ENCODE results near the gene RNF214.

The RNF214 gene

DNA sequence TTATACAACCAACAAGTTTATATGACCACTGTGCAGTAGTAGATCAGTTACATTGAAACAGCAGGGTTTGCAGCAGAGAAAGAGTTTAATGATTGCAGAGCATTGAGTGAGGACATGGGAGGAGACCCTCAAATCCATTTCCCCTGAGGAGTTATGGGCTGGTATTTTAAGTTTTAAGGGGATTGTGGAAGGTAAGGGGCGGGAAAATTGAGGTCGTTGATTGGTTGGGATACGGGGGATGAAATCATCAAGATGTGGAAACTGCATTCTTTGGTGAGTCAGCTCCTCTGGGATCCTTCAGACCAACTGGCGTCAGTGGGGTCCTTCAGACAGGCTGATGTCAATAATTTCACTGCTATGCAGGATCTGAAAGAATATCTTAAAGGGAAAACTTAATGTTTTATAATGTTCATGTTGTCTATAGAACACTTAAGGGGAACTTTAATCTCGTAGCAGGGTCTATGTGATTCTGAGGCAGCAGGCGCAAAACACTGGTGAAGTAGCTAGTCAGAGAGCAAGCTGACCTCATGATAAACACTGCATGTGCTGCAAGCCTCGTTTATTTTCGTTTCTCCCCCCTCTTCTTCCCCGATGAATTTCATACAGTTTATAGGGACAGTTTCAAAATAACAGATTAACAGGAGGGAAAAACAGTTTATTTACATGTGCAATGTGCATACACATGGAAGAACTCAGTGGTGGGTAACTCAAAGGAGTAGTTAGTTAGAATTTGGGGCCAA, 41.2 kb downstream of the RNF214 start:
- Mint-ChIP-seq H3K4me3 (no peak overlapping the region), H3K4me1 (peaks cover 20% of the 10 kb centered on the region)

DNA sequence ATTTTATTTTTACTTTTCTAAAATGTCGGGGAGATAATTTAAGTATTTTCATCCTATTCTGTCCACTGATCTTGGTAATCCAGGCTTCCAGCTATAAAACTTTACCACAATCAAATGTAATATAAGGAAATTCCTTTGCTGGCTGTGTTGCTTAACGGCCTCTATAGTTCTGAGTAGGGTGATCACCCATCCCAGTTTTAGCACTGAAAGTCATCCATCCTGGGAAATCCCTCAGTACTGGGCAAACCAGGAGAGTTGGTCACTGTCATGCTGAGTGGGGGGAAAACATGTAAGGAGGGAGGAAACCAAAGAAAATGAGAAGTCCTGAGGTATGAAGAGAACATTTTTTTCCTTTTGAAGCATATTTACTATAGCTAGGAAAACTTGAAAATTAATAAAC, 45.9 kb downstream of the RNF214 start:
- no peak for ATAC-seq (replicated peaks; ENCODE audit: extremely low read depth, poor library complexity, severe bottlenecking)
- H3K36me3 Mint-ChIP-seq (ENCODE audit: insufficient read depth): peaks cover 6% of the 10 kb centered on the region
- H3K27me3 Mint-ChIP-seq: no peaks in the 10 kb centered on the region
- no peaks in the 10 kb centered on the region for H3K9me3 Mint-ChIP-seq
- peaks cover 36% of the 10 kb centered on the region for H3K4me1 Mint-ChIP-seq
- no peak overlapping the region for H3K4me3 Mint-ChIP-seq
- DNase-seq (ENCODE audit: low spot score in 2 of 2): no peak
- H3K27ac Mint-ChIP-seq (ENCODE audit: low read depth): peak overlapping the region; percentile 8

More for the DNA sequence above, 41.2 kb downstream of the RNF214 start:
- DNase-seq (ENCODE audit: low spot score in 2 of 2) (no peak), ATAC-seq (replicated peaks; ENCODE audit: extremely low read depth, poor library complexity, severe bottlenecking) (no peak)
- Mint-ChIP-seq H3K9me3 (no peaks in the 10 kb centered on the region), H3K36me3 (ENCODE audit: insufficient read depth) (no peaks in the 10 kb centered on the region), H3K27ac (ENCODE audit: low read depth) (no peak overlapping the region), H3K27me3 (no peaks in the 10 kb centered on the region)

DNA sequence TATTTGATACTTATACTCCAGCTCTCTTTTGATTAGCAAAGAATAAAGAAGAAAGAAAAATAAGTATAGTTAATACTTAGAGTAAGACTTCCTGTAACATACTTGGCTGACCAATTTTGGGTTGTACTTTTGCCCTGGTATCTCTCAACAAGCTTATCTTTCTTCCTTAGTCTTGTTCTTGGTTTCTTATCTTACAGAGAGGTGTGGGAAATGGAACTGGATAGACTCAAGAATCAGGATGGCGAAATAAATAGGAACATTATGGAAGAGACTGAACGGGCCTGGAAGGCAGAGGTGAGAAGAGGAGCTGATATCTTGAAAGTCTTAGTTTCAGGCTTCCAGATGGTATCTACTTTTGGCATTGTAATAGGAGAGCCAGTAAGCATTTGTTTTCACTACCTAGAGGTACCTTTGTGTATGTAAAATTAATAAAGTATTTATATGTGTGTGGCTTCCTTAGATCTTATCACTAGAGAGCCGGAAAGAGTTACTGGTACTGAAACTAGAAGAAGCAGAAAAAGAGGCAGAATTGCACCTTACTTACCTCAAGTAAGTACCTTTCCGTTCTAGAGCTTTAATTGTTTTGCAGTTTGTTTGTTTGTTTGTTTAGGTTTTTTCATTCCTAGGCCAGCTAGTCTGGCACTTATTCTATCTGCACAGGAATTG, 47.4 kb downstream of the RNF214 start:
- peak overlapping the region; percentile 82 for H3K27ac Mint-ChIP-seq (ENCODE audit: low read depth)
- H3K27me3 Mint-ChIP-seq: no peaks in the 10 kb centered on the region
- H3K4me1 Mint-ChIP-seq: peaks cover 30% of the 10 kb centered on the region
- peaks cover 12% of the 10 kb centered on the region for H3K36me3 Mint-ChIP-seq (ENCODE audit: insufficient read depth)
- ATAC-seq (replicated peaks; ENCODE audit: extremely low read depth, poor library complexity, severe bottlenecking) (peak; percentile 78), DNase-seq (ENCODE audit: low spot score in 2 of 2) (no peak)
- H3K9me3 Mint-ChIP-seq: no peaks in the 10 kb centered on the region
- peak overlapping the region; percentile 60 for H3K4me3 Mint-ChIP-seq

DNA sequence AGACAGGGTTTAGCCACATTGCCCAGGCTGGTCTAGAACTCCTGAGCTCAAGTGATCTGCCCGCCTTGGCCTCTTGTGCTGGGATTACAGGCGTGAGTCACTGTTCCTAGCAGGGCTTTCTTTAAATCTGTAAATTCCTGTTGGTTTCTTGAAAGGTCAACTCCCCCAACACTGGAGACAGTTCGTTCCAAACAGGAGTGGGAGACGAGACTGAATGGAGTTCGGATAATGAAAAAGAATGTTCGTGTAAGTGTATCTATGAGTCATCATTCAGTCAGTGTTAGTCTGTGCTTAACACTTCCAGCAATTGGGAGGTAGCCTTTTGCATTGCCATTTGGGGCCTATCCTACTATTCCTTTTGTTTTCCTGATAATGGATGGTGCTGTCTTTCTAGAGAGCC, 48.7 kb downstream of the RNF214 start:
- Mint-ChIP-seq H3K4me1 (peaks cover 19% of the 10 kb centered on the region), H3K9me3 (no peaks in the 10 kb centered on the region), H3K36me3 (ENCODE audit: insufficient read depth) (peaks cover 18% of the 10 kb centered on the region), H3K27ac (ENCODE audit: low read depth) (no peak overlapping the region), H3K27me3 (no peaks in the 10 kb centered on the region), H3K4me3 (peak overlapping the region; percentile 60)
- no peak for ATAC-seq (replicated peaks; ENCODE audit: extremely low read depth, poor library complexity, severe bottlenecking)
- DNase-seq (ENCODE audit: low spot score in 2 of 2): no peak

DNA sequence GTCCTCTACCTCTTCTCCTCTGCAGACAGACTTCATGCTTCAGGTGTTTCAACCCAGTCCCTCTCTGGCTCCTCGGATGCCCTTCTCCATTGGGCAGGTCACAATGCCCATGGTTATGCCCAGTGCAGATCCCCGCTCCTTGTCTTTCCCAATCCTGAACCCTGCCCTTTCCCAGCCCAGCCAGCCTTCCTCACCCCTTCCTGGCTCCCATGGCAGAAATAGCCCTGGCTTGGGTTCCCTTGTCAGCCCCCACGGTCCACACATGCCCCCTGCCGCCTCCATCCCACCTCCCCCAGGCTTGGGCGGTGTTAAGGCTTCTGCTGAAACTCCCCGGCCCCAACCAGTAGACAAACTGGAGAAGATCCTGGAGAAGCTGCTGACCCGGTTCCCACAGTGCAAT, 49.4 kb downstream of the RNF214 start:
- peaks cover 19% of the 10 kb centered on the region for H3K36me3 Mint-ChIP-seq (ENCODE audit: insufficient read depth)
- no peak for ATAC-seq (replicated peaks; ENCODE audit: extremely low read depth, poor library complexity, severe bottlenecking)
- peak overlapping the region; percentile 66 for H3K27ac Mint-ChIP-seq (ENCODE audit: low read depth)
- H3K4me1 Mint-ChIP-seq: peaks cover 19% of the 10 kb centered on the region
- no peaks in the 10 kb centered on the region for H3K9me3 Mint-ChIP-seq
- DNase-seq (ENCODE audit: low spot score in 2 of 2): no peak
- no peaks in the 10 kb centered on the region for H3K27me3 Mint-ChIP-seq
- peak overlapping the region; percentile 60 for H3K4me3 Mint-ChIP-seq

DNA sequence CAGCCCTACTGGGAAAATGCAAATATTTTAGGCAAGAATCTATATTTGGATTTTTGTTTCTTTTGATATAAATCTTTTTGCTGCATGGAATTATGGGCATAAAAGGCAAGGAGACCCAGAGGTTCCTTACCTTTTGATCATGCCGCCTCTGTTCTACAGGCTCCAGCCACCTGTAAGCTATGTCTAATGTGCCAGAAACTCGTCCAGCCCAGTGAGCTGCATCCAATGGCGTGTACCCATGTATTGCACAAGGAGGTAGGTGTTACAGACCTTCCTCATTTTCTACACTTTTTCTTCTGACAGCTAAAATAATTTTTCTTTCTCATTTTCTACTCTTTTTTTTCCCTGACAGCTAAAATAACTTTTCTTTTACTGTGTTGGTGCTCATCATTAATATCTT, 50.5 kb downstream of the RNF214 start:
- ATAC-seq (replicated peaks; ENCODE audit: extremely low read depth, poor library complexity, severe bottlenecking) (no peak), DNase-seq (ENCODE audit: low spot score in 2 of 2) (no peak)
- H3K4me3 Mint-ChIP-seq: no peak overlapping the region
- H3K27me3 Mint-ChIP-seq: no peaks in the 10 kb centered on the region
- peaks cover 21% of the 10 kb centered on the region for H3K4me1 Mint-ChIP-seq
- no peak overlapping the region for H3K27ac Mint-ChIP-seq (ENCODE audit: low read depth)
- no peaks in the 10 kb centered on the region for H3K9me3 Mint-ChIP-seq
- H3K36me3 Mint-ChIP-seq (ENCODE audit: insufficient read depth): peaks cover 19% of the 10 kb centered on the region

DNA sequence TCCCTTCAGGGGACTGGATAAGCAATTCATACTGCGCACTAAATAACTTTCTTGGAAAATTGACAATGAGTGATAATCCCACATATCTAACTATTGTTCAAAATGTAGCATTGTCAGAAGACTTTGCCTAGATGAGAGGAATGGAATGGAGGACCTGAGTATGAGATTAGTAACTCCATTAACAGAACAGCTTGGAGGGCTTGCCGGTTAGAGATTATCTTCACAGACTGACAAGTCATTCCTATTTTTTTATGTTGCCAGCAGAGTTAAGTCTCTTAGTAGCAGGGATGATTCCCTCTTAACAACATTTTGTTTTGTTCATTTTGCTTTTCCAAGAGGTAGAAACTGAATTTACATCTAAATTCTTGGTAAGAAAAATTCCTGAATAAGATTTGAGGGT, 51.6 kb downstream of the RNF214 start:
- Mint-ChIP-seq H3K9me3 (no peaks in the 10 kb centered on the region), H3K36me3 (ENCODE audit: insufficient read depth) (peaks cover 19% of the 10 kb centered on the region), H3K4me3 (no peak overlapping the region), H3K27me3 (no peaks in the 10 kb centered on the region), H3K27ac (ENCODE audit: low read depth) (no peak overlapping the region), H3K4me1 (peaks cover 32% of the 10 kb centered on the region)
- ATAC-seq (replicated peaks; ENCODE audit: extremely low read depth, poor library complexity, severe bottlenecking): no peak
- DNase-seq (ENCODE audit: low spot score in 2 of 2): no peak

DNA sequence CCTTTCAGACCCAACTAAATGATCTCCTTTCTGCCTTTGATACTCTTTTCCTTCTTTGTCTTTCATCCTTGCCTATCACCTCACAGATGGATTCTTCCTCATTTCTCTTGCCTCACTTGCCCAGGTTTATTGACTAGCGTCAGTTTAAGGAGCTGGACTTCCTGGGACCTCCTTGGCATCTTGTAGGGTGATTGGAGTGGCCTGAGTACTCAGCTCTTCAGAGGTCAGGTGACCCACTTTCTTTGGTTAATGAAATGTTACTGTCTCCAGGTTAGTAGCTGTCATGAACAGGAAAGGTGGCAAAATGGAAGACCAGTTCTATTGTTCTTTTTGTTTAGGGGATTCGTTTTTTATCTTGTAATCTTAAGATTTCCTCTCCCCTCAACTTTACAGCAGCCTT, 54.1 kb downstream of the RNF214 start:
- DNase-seq (ENCODE audit: low spot score in 2 of 2) (no peak), ATAC-seq (replicated peaks; ENCODE audit: extremely low read depth, poor library complexity, severe bottlenecking) (no peak)
- Mint-ChIP-seq H3K27ac (ENCODE audit: low read depth) (no peak overlapping the region), H3K27me3 (no peaks in the 10 kb centered on the region), H3K4me3 (no peak overlapping the region), H3K4me1 (peaks cover 19% of the 10 kb centered on the region), H3K9me3 (no peaks in the 10 kb centered on the region), H3K36me3 (ENCODE audit: insufficient read depth) (peaks cover 22% of the 10 kb centered on the region)

DNA sequence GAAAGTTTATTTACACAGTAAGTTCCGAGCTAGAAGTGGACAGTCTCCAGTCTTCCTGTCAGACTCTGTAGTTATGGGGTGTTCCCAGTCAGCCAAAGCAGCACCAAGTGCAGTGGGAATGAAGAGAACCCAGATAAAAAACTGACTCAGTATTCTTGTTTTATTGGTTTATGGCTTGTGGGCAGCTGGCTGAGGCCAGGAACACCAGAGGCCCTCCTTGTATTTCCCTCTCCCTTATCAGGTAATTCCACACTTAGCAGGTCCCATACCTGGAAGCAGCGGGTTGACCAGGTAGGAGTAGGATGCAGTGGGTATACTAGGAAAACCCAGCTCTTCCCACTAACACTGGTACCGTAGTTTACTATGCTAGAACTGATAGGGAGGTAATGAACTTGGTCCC, 55.2 kb downstream of the RNF214 start:
- Mint-ChIP-seq H3K9me3 (no peaks in the 10 kb centered on the region), H3K36me3 (ENCODE audit: insufficient read depth) (peaks cover 18% of the 10 kb centered on the region)

DNA sequence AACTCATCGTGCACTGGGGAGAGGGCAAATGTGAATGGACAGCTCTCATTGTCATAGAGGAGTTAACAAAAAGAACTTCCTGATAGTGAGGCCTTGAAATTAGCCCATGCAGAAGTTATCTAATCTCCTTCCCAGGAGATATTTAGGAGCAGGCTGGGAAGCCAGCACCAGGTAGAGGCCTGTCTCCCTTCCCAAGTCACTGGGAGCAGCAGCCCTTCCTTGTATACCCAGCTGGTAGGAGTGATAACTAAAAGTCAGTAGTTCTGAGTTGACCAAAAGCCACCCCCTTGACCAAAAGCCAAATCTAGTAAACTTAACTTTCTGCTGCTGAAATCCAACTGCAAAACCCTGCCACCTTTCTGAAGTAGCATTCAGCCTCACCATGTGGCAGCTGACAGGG, 57.3 kb downstream of the RNF214 start:
- Mint-ChIP-seq H3K4me3 (no peak overlapping the region), H3K27me3 (no peaks in the 10 kb centered on the region), H3K36me3 (ENCODE audit: insufficient read depth) (peaks cover 13% of the 10 kb centered on the region), H3K27ac (ENCODE audit: low read depth) (no peak overlapping the region), H3K9me3 (no peaks in the 10 kb centered on the region), H3K4me1 (peaks cover 13% of the 10 kb centered on the region)
- DNase-seq (ENCODE audit: low spot score in 2 of 2): no peak
- no peak for ATAC-seq (replicated peaks; ENCODE audit: extremely low read depth, poor library complexity, severe bottlenecking)

More for the DNA sequence above, 55.2 kb downstream of the RNF214 start:
- Mint-ChIP-seq H3K4me3 (no peak overlapping the region), H3K27ac (ENCODE audit: low read depth) (no peak overlapping the region), H3K4me1 (peaks cover 13% of the 10 kb centered on the region), H3K27me3 (no peaks in the 10 kb centered on the region)
- no peak for ATAC-seq (replicated peaks; ENCODE audit: extremely low read depth, poor library complexity, severe bottlenecking)
- no peak for DNase-seq (ENCODE audit: low spot score in 2 of 2)

DNA sequence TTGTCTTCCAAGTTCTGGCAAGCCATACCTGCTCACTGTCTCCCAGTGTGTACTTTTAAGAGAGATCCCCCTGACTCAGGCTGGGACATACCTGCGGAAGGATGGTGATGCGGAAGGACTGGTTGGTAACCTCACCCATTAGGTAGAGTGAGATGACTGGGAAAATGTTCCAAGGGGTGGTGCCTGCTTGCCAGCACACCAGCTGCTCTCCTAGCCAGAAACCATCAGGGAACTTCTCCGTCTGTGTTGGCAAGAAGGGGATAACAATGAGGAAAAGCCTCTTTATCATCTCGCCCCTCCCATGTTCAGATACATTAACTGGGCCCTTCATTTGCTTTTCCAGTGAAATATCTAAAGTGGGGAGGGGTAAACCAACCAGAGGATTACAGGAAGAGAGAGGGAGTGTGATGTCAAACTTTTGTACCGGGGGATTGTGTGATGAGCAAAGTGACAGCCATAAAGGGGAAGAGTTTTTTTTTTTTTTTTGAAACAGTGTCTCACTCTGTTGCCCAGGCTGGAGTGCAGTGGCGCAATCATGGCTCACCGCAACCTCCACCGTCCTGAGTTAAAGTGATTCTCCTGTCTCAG, 58.4 kb downstream of the RNF214 start, which contains the start of gene BACE1-AS:
Gene BACE1-AS (plus strand): TSS at position 538 of the 588 bp plus-strand sequence.
- ATAC-seq (replicated peaks; ENCODE audit: extremely low read depth, poor library complexity, severe bottlenecking) (no peak), DNase-seq (ENCODE audit: low spot score in 2 of 2) (no peak)
- Mint-ChIP-seq H3K4me3 (no peak within 1 kb of the TSS), H3K27me3 (no peaks in the 10 kb centered on the region), H3K36me3 (ENCODE audit: insufficient read depth) (peaks cover 9% of the 10 kb centered on the region), H3K27ac (ENCODE audit: low read depth) (no peak within 1 kb of the TSS), H3K9me3 (no peaks in the 10 kb centered on the region), H3K4me1 (peaks cover 13% of the 10 kb centered on the region)

DNA sequence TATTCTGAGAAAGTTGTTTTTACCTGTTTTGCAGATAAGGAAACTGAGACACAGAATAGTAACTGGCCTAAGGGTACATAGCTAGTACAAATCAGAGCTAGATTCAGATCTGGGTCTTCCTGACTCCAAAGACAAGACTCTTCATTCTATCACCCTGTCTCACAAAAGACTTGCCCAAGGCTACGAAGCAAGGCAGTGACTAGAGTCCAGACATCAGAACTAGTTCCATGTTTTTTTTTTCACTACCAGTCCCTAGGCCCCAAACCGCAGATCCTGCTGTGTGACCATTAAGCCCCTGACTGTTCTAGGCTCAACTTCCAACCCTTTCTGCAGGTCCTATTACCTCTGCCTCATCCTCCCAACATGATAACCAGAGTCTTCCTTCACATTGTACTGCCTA, 60.1 kb downstream of the RNF214 start:
- Mint-ChIP-seq H3K4me3 (no peak overlapping the region), H3K9me3 (no peaks in the 10 kb centered on the region), H3K4me1 (peaks cover 13% of the 10 kb centered on the region), H3K27ac (ENCODE audit: low read depth) (no peak overlapping the region), H3K36me3 (ENCODE audit: insufficient read depth) (peaks cover 6% of the 10 kb centered on the region), H3K27me3 (no peaks in the 10 kb centered on the region)
- DNase-seq (ENCODE audit: low spot score in 2 of 2): no peak
- ATAC-seq (replicated peaks; ENCODE audit: extremely low read depth, poor library complexity, severe bottlenecking): no peak
